Loucy (cell line): ENCODE data around the gene ZNF521.

Experiments used
- CTCF ChIP-seq: fragments of 200-600 bp; sonication (generic); conservative IDR thresholded peaks from 2 replicates; pipeline ENCODE4 v1.5.1; 2014; ENCODE audit warnings: mild to moderate bottlenecking, antibody characterized with exemption, low read length
- EZH2phosphoT487 ChIP-seq: fragments of 200-600 bp; IDR thresholded peaks from 2 replicates; pipeline ENCODE4 v1.6.1; 2018; ENCODE audit warnings: antibody characterized with exemption, mild to moderate bottlenecking, moderate library complexity, borderline replicate concordance

GRCh38 chr18:25153426-25153825, 198.5 kb downstream of the ZNF521 start:
- TF ChIP-seq CTCF = no peak
- TF ChIP-seq EZH2phosphoT487 = no peak
